GM19324 (cell line): ENCODE data around the gene CD36.
"Not testable (repeated sequence)": the region's sequence is repeated elsewhere in the genome, so short reads cannot be mapped to it uniquely, and the experiment has no call there.

Source experiments
- ATAC-seq: cut with Tn5 transposase; IDR thresholded peaks from one replicate; pipeline ENCODE4 v1.9.1; 2021; ENCODE audit warnings: mild to moderate bottlenecking, moderate library complexity; ENCODE audit not compliant: unreplicated experiment, low FRiP score

CD36 gene

GRCh38 chr7:80648031-80648600 is 9.7 kb downstream of the CD36 start:
- ATAC-seq = no peak

DNA sequence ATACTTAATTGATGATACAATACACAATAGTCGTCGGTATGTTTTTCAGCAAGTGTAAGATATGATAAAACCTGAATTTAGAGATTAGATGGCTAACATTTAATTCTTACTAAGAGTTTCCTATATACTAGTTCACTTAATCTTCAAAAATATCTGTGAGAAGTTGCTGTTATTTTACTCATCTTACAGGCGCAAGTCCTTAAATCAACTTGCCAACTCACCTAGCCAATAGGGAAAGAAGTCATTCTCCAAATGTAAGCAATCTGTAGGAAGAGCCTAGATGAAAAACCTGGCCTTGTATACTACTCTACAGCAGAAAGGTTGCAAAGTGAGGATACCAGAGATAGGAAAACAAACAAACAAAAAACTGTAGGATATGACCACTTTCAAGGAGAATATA is 10.6 kb downstream of the CD36 start:
- no peak for ATAC-seq

DNA sequence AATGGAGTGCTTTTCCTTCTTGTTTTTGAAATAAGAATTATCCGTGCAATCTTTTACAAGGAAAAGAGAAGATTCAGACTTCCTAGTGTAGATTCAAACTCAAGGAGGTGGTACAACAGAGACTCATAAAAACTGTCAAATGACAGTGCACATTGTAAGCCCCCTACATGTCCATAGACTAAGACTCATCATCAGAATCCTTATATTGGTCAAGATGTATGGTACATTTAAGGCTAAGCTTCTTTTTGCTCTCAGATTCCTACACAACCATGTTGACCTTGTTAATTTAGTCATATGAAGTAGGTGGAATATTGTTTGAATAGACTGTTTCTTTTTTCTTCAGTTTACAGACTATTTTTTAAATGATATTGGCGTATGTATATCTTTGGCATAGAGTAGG is 11.6 kb downstream of the CD36 start:
- no peak for ATAC-seq

- no peak for ATAC-seq
Observed at GRCh38 chr7:80651471-80651870, 13.0 kb downstream of the CD36 start.

DNA sequence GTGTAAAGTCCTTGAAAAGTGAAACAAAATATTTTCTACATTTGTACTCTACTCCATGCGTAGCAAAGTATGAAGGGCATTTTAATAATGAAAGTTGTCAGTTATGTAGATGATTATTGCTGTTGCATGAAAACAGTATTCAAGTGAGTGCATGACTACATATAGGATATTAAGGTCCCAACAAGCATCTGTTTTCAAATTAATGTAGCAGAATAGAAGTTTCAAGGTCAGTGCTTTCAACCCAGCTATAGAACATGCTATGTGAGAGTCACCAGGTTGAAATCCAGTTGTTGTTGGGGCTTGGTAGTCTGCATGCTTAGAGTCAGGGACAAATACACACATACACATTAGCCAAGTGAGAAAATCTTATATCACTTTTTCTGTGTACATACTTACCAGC is 14.8 kb downstream of the CD36 start:
- ATAC-seq = no peak

DNA sequence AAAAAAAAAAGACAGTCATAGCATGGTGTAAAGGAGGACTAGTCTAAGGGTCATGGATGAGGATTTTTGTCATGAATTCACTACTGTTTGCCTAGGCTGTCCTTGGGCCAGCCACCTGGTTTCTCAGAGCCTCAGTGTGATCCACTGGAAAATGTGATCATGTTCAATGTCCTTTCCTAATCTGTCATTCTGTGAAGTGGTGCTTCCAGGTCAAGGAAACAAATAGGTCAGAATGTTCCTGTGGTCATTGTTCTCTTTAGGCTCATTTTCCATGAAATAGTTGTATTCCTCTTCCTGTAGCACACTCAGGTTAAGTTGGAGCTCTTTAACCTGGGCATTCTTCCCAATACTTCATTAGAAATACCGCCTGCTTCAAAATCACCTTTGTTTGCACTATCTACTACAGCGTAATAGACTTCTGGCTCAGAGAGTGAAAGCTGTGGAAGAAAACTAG is 16.5 kb downstream of the CD36 start:
- no peak for ATAC-seq

DNA sequence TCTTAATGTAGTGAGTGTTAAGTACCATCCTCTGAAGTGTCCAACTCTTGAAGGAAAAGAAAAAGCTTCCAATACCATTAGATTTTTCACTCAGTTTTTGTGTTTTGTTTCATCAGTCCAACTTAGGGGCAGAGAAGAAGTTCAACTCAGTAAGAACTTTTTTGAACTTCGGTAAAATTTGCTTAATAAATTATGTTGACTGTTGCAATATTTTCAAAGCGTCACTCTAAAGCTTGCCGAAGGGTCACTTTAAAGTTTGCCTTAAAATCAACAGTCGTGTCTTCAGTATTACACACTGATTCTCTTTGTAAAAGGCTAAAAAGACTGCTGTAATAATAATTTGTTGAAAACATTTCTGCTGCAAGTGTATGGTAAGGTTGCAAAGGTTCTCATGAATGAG is 17.6 kb downstream of the CD36 start:
- ATAC-seq = no peak

GRCh38 chr7:80659120-80660055 is 20.9 kb downstream of the CD36 start:
- ATAC-seq = no peak

DNA sequence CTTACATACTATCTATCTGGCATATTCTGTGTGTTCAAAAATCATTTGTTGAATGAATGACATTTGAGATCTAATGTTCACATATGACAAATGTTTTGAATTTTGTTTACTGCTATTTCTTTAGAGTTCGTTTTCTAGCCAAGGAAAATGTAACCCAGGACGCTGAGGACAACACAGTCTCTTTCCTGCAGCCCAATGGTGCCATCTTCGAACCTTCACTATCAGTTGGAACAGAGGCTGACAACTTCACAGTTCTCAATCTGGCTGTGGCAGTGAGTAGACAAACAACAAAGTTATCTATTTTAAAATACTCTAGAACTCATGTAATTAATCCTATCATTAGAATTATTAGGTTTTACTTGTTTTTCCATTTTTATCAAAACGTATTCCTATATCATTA is 22.5 kb downstream of the CD36 start:
- ATAC-seq = no peak

DNA sequence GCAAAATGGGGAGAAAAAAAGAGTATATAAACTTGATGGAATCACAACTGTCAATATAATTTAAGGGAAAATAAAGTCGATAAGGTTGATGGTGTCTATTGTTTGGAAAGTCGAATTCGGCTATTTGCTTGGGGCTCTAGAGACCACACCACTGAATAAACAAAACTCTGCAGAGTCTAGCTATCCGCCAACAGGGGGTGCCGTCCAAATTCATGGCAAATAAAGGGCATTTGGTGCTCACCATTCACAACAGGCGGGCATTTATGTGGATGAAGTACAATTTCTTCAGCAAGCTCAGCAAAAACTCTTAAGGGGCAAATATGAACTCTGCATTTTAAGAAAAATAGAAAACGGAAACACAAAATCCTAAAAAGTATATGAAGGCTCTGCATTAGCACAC is 23.3 kb downstream of the CD36 start:
- ATAC-seq = no peak

DNA sequence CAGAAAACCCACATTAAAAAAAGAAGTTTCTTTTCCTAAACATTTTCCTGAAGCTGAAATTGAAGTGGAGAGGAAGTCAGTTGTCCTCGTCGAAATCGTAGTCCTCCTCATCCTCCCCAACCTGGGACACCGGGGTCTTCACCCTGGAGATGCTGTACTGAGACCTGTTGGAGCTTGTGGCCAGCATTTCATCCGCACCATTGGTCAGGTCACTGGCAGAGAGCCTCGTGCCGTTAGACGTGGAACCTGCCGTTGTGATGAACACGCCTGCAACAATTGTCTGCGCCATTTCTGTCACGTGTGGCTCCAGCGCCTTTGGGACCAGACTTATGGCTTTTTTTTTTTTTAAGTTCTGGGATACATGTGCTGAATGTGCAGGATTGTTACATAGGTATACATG is 23.8 kb downstream of the CD36 start:
- ATAC-seq = no peak

DNA sequence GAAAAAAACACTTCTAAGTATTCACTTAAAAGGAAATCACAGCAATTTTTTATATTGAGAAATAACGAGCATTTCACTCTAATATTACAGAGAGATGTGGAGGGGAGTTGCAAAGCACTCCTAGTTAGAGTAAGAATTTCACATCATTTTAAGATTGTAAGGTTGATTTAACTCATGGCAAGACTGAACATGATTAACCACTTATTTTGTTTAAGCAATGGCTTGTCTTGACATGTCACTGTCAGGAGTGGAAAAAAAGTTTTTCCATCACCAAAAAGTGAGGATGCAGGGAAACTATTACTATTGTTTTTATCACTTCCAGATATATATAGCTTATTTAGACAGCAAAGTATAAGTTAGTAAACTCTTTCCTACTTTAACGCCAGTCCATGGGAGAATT is 27.1 kb downstream of the CD36 start:
- ATAC-seq = no peak

DNA sequence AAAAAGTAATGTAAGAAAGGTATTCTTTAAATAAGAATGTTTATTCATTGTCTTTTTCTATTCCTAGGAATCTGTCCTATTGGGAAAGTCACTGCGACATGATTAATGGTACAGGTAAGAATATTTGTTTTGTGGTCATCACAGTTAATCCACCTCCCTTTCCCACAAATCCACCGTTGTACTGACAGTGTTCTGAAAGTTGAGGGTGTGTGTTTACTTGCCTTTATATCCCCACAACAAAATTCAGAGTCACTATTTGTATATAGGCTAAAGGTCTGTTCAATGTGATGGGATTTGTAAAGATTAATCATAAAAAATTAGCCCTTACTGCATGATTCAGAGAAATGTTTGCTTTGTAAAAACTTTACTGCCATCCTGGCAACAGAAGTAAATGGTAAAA is 27.9 kb downstream of the CD36 start:
- no peak for ATAC-seq

GRCh38 chr7:80669367-80669766 is 30.9 kb downstream of the CD36 start:
- not testable (repeated sequence) for ATAC-seq

DNA sequence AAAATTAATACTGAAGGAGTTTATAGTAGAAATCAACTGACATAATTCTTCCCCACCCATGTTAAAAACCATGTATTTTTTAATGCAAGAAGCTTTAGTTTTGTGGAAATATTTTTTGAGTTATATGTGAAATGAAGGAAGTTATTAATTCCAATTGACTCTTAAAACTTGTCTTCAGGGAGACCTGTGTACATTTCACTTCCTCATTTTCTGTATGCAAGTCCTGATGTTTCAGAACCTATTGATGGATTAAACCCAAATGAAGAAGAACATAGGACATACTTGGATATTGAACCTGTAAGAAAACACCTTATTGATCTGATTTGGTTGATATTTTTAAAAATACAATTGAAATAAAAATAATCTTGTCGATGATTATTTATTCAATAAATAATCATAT is 33.3 kb downstream of the CD36 start:
- no peak for ATAC-seq

DNA sequence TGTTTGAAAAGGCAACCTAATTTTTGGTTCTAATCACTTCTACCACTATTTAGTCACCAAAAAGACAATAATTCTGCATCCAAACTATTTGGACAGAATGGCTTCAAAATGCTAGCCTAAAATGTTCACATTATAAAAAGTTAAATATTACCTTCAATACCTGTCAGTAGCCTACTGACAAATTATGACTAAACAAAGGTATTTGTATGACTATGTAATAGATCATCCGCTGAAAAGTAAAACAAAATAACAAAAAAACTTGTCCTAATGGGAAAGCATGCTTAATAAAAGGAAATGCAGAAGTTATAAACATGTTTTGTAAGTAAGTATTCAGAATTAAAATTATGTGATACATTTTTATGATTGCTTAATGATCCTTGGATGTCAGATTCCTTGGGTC is 36.6 kb downstream of the CD36 start:
- no peak for ATAC-seq

DNA sequence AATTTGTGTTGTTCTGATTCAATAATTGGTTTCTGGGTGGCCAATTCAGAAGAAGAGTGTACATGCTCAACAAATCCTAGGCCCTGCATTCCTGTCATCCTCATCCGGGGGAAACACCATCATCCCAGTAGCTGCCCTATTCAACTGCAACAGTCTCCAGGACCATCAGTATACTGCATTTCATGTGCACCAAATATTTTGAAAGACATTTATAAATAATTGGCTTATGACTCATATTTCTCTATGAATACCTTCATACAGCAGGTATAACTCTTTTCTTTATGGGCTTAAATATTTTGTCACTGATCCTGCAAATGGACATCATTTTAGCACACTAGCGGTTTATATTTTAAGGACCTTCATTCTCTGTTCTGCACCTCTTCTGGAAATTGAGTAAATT is 38.0 kb downstream of the CD36 start:
- ATAC-seq = no peak

DNA sequence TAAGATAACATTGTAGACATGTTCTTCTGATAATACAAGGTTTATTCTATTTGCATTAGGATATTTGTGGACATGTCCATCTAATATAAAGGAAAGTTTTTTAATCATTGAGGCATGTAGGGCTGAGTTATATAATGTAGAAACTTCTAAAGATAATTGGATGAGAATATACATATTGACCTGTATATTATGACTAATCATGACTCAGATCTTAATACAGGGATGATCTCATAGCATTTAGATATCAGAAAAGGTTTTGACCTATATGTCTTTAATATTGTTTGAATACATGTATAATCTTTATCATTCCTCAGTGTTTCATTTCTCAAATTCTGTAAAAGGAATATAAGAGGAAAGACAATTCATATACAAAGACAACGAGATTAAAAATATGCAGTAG is 39.2 kb downstream of the CD36 start:
- no peak for ATAC-seq

GRCh38 chr7:80678707-80679106 is 40.3 kb downstream of the CD36 start:
- no peak for ATAC-seq

DNA sequence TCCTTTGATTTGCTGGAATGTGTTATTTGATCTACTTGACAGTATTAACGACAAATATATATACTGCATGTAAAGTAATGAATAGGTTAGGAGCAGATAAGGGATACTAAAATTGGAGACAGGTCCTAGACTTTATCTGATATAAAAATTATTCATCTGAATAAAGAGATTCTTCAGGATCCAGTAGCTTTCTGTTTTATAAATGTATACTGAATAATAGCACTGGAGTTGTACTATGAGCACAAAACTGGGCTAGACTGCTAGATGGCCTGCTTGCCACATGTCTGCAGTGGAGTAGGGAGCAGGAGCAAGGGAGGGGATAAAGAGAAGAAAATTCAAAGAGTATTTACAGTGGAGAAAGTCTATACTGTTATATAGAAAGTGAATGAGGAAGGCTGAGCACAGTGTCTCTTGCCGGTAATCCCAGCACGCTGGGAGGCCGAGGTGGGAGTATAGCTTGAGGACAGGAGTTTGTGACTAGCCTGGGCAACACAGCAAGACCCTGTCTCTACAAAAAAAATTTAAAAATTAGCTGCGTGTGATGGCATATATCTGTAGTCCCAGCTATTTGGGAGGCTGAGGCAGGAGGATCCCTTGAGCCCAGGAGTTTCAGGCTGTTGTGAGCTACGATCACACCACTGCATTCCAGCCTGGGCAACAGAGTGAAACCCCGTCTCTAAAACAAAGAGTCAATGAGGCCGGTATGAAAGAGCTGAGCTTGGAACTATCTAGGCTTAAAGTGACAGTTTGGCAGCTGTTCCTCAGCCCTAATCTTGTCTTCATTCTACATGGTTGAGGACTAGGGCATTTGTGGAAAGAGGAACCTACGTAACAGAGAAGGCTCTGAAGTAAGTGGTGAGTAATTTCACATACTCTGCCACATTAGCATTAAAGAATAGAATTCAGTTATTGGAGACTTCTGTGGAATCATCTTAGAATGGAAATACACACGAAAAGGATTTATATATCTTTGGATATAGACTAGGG is 41.8 kb downstream of the CD36 start:
- no peak for ATAC-seq
